GM19025 (cell line): Measurements from ENCODE around the gene LPAR3.

Source experiments
- ATAC-seq: cut with Tn5 transposase; IDR thresholded peaks from one replicate; pipeline ENCODE4 v1.9.1; 2021; ENCODE audit warnings: mild to moderate bottlenecking, low read depth, moderate library complexity; ENCODE audit not compliant: unreplicated experiment

The LPAR3 gene

GRCh38 chr1:84781946-84782771, 110.8 kb downstream of the LPAR3 start:
- no peak for ATAC-seq

DNA sequence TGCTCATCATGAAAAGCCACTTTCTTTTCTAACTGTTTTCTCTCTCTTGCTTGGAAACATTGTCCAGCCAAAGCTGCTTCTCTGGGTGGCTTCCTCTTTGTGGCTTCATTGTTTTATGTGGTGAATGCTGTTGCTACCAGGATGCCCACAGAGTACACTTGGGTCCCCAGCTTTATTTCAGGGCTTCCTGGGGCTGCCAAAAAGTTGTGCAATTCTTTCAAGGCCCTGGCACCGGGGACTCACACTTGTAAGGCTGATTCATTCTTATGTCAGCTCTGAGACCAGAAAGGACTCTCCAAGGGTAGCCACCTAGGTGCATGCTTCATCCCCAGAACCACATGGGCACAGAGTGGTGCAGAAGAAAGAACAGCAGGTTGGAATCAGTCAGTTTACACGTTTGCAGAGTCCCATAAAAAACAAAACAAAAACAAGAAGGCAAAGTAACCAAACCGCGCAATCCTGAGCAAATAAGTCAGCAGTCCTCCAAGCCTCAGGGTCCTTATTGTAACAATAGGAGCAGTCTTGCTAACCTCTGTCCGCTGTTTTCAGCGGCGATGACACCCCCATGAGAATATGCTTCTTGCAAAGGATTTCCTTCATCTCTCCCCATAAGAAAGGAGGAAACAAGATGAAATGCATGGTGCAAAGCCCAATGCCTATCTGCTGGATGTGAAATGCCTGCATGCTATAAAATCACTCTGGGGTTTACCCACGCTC, 112.8 kb downstream of the LPAR3 start:
- no peak for ATAC-seq

- no peak for ATAC-seq
Measured at GRCh38 chr1:84776639-84777038, 116.4 kb downstream of the LPAR3 start.

GRCh38 chr1:84775535-84775920, 117.5 kb downstream of the LPAR3 start:
- ATAC-seq = no peak

DNA sequence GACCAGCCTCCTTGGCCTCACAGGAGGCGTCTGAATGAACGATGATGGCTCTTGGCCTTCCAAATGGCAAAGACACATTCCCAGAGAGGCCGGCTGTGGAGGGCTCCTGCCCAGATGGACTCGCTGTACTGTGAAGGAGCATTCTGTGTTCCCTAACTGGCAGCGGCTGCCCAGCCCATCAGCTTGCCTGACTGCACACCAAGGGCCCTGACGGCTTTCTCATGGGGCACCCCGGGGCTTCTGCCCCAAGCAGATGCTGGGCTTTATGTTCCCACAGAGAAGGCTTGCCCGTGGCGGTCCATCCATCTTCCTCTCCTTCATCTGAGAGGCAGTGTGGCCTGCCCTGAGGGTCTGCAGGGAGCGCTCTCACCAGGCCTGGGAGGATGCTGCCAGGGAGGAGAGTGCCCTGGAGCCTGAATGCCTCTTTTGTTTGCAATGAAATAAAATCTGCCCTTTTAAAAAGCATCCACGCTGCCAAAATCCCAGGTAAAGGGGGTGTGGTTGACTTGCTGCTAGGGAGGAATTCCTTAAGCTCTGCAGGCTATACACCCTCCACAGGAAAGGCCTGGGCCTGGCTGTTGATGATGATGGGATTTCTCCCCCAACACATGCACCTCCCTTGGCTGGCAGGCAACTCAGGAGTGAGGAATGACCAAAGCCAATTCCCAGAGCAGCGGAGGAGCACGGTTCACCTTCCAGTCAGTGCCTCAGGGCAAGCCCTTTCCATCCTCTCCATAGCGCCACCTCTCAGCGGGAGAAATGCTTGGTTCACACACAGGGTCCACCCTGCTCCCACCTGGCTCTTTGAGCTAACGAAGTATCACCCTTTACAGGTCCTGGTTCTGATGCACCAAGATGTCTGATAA, 118.1 kb downstream of the LPAR3 start:
- ATAC-seq = no peak

DNA sequence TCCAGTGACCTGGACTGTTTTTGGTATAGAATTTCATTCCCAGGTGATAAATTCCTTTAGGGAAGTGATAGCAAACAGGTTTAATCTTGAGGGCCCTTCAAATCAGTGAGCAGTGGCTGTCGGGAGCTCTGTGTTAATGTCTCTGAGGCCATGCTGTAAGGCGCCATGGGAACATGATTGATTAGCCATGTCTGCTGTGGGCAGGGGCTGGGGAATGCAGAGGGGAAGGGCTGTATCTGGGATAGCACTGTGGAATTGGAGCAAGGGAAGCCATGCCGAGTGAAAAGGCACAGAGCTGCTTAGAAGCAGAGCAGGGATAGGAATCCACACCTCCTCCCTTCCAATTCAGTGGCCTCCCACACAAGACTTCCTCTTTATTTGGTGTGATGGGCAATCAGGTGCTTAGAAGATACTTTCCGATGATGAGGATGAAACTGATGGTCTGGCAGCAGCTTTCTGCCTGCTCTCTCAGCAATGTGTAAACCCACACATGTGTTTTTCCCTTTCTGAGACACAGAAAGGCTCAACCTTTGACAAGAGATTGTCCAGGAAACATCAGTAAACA, 119.0 kb downstream of the LPAR3 start:
- ATAC-seq = no peak

- no peak for ATAC-seq
Measured at GRCh38 chr1:84773195-84773594, 119.8 kb downstream of the LPAR3 start.

GRCh38 chr1:84772428-84772943, 120.5 kb downstream of the LPAR3 start:
- ATAC-seq = peak; percentile 71

DNA sequence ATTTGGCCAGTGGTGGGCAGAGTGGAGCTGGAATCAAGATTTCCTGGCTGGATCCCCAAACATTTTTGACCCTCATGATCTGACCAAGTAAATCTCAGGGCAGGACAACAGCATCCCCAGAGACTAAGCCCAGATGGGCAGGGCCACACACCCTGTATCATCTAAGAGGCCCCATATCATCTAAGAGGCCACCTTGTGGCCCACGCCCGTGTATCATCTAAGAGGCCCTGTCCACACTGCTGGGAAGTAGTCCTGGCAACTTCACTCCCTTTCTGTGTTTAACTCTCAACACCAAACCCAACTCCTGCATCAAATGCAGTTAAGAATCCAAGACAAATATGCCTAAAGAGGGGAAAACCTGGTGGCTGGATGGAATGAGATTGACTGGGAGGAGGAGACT, 121.1 kb downstream of the LPAR3 start:
- no peak for ATAC-seq

GRCh38 chr1:84770481-84770880, 122.5 kb downstream of the LPAR3 start:
- ATAC-seq = no peak

GRCh38 chr1:84769636-84770035, 123.4 kb downstream of the LPAR3 start:
- ATAC-seq = no peak

DNA sequence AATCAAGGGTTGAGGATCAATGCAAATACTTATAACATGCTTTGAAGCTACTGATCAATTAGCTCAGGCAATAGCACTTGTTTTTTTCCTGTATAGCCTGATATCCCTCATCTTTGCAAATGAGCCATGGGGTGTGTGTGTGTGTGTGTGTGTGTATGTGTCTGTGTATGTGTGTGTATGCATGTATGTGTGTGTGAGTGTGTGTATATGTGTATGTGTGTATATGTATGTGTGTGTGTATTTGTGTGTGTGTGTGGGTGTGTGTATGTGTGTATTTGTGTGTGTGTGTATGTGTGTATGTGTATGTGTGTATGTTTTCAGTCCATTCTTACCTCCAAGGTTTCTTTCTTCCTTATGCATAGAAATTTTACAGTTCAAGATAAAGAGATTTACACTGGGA, 124.4 kb downstream of the LPAR3 start:
- ATAC-seq = no peak

DNA sequence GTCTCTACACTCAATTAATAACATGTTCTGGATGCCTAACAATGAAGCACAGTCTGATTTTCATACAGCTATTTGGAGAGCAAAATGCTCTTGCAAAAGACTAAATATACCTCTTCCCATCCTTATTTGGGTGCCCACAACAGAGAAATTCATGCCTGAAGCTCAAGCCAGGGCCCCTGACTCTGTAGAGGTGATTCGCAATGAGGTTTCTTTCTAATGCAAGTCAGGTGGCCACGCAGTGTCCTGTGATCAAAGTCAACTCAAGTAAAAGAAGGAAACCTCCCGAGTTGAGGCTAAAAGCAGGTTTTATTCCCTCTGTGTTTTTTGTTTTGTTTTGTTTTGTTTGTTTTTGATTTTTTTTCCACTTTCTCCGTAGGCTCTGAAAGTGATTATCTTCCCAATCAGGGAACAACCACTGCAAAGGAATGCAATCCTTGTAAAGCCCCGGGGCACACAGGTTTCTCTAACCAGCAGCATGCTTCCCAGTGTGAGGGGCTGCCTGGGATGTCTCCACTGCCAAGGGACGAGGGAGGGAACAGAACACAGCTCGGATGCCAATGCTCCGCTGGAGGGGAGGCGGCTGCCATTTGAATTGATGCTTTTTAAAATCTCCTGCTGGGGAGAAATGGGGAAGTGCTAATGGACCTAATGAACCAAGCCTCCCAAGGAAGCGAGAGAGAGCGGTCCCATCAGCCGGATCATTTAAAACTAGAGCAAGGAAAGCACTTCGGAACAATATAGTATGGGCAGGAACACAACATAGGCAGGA, 128.9 kb downstream of the LPAR3 start:
- no peak for ATAC-seq

DNA sequence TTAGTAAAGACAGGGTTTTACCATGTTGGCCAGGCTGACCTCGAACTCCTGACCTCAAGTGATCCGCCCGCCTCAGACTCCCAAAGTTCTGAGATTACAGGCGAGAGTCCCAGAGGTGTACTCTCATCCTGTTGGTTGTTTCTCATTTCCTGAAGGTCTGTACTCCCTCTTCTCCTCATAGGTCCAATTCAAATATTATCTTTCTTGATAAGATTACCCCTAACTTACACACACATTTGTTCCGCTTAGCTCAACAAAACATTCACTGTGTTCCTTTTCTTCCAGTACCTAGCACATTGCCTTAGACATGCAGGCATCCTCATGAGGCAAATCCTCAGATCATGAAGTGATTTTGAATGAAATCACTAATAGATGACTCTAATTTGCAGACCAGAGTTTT, 130.3 kb downstream of the LPAR3 start:
- ATAC-seq = no peak
